DMS 273 (cell line): ENCODE results near the gene INHA.

Source experiments
- DNase-seq: peaks from one replicate; lab custom pipeline; 2025; ENCODE audit not compliant: unreplicated experiment; lab: John Stamatoyannopoulos, UW

Gene INHA

GRCh38 chr2:219540784-219541504 is 31.2 kb upstream of the INHA start:
- no peak for DNase-seq

- DNase-seq, result peak; percentile 89
Observed at GRCh38 chr2:219541611-219542180, 30.4 kb upstream of the INHA start.

GRCh38 chr2:219542931-219543595 is 29.0 kb upstream of the INHA start:
- peak; percentile 82 for DNase-seq

GRCh38 chr2:219543596-219544358 is 28.3 kb upstream of the INHA start, which contains the start of the genes CHPF and TMEM198:
TSS of gene CHPF (minus strand) at chr2:219543809. CDS start at chr2:219543538, 271 bp downstream.
TSS of gene TMEM198 (plus strand) at chr2:219544028. CDS start at chr2:219544728, 700 bp downstream.
- DNase-seq, result peak; percentile 99

- DNase-seq, result no peak
Observed at GRCh38 chr2:219544567-219544966, 27.5 kb upstream of the INHA start.

- DNase-seq, result no peak
Observed at GRCh38 chr2:219545295-219545942, 26.7 kb upstream of the INHA start.

- DNase-seq, result no peak
Observed at GRCh38 chr2:219545943-219546352, 26.2 kb upstream of the INHA start.

GRCh38 chr2:219547621-219548020 is 24.5 kb upstream of the INHA start:
- no peak for DNase-seq

GRCh38 chr2:219548990-219549389 is 23.1 kb upstream of the INHA start:
- no peak for DNase-seq

GRCh38 chr2:219549619-219550018 is 22.5 kb upstream of the INHA start:
- no peak for DNase-seq

GRCh38 chr2:219551441-219552381 is 20.4 kb upstream of the INHA start:
- peak; percentile 41 for DNase-seq

GRCh38 chr2:219552382-219553167 is 19.5 kb upstream of the INHA start:
- peak; percentile 94 for DNase-seq

- no peak for DNase-seq
Observed at GRCh38 chr2:219553168-219553417, 19.0 kb upstream of the INHA start.

GRCh38 chr2:219553463-219553963 is 18.6 kb upstream of the INHA start:
- DNase-seq, result no peak

- no peak for DNase-seq
Observed at GRCh38 chr2:219554350-219554749, 17.8 kb upstream of the INHA start.

GRCh38 chr2:219555956-219556355 is 16.2 kb upstream of the INHA start:
- no peak for DNase-seq

GRCh38 chr2:219556413-219556812 is 15.7 kb upstream of the INHA start:
- DNase-seq, result no peak

- DNase-seq, result no peak
Observed at GRCh38 chr2:219557320-219557719, 14.8 kb upstream of the INHA start.
